PC-9 (cell line): ENCODE data around the gene ZP1. TPM values are rescaled to one million over a fixed set of nuclear protein-coding genes. Genes with fewer than 3 reads are reported as not detected.

Experiments used
- BruUV-seq: library from RNA; stranded (reverse); fragments of 400-500 nt; replicated peaks from 2 replicates; lab custom pipeline; 2021; lab: Mats Ljungman, UMichigan
- CTCF ChIA-PET: fragments of 300-600 bp; sonication (Branson Sonifier 250); formaldehyde crosslinking; loops from one replicate; lab custom pipeline; 2022; ENCODE audit warnings: antibody characterized with exemption; lab: Charles Lee
- POLR2A ChIA-PET: fragments of 300-600 bp; sonication (Branson Sonifier 250); formaldehyde crosslinking; loops from one replicate; lab custom pipeline; 2022; ENCODE audit warnings: antibody characterized with exemption; ENCODE audit not compliant: unreplicated experiment; lab: Charles Lee
- DNase-seq, 2 experiments: peaks; one replicate each; pipeline versions ENCODE4 v3.0.0 to v3.0.0-alpha.2; 2015 to 2022; ENCODE audit warnings: mixed read lengths in 1 of 2
- H2AFZ ChIP-seq: fragments of 200-600 bp; sonication (generic); 2 replicates; pipeline ENCODE4 v1.8.1; 2017; ENCODE audit warnings: antibody characterized with exemption
- H3F3A ChIP-seq: fragments of 200-600 bp; sonication (generic); 2 replicates; pipeline ENCODE4 v1.8.1; 2017; ENCODE audit warnings: antibody characterized with exemption, mild to moderate bottlenecking, low read depth; ENCODE audit not compliant: insufficient read depth
- H3K27ac ChIP-seq: fragments of 200-600 bp; sonication (generic); 2 replicates; pipeline ENCODE4 v1.6.1; 2016; ENCODE audit warnings: mixed run types
- H3K27me3 ChIP-seq: fragments of 200-600 bp; sonication (generic); 2 replicates; pipeline ENCODE4 v1.6.1; 2016; ENCODE audit warnings: low read depth, mixed run types; ENCODE audit not compliant: insufficient read depth
- H3K36me3 ChIP-seq: fragments of 200-600 bp; sonication (generic); 2 replicates; pipeline ENCODE4 v1.6.1; 2016; ENCODE audit warnings: low read depth, mixed run types
- H3K4me1 ChIP-seq: fragments of 200-600 bp; sonication (generic); replicated peaks from 2 replicates; pipeline ENCODE4 v1.6.1; 2016; ENCODE audit warnings: mixed run types; ENCODE audit not compliant: insufficient read depth
- H3K4me2 ChIP-seq: fragments of 200-600 bp; sonication (generic); 2 replicates; pipeline ENCODE4 v1.6.1; 2017; ENCODE audit warnings: mixed run types
- H3K4me3 ChIP-seq: fragments of 200-600 bp; sonication (generic); 2 replicates; pipeline ENCODE4 v1.6.1; 2016; ENCODE audit warnings: mixed run types
- H3K79me2 ChIP-seq: fragments of 200-600 bp; sonication (generic); 2 replicates; pipeline ENCODE4 v1.6.1; 2017; ENCODE audit warnings: low read depth, mixed run types
- H3K9me2 ChIP-seq: fragments of 200-600 bp; sonication (generic); 2 replicates; pipeline ENCODE4 v1.8.1; 2017; ENCODE audit warnings: mild to moderate bottlenecking; ENCODE audit not compliant: insufficient read depth
- H3K9me3 ChIP-seq: fragments of 200-600 bp; sonication (generic); 2 replicates; pipeline ENCODE4 v1.8.1; 2016; ENCODE audit warnings: low read depth; ENCODE audit not compliant: insufficient read depth
- H4K20me1 ChIP-seq: fragments of 200-600 bp; sonication (generic); 2 replicates; pipeline ENCODE4 v1.8.1; 2017; ENCODE audit not compliant: insufficient read depth
- EZH2 ChIP-seq: fragments of 200-600 bp; sonication (generic); IDR thresholded peaks from 2 replicates; pipeline ENCODE4 v1.8.0; 2017; ENCODE audit warnings: antibody characterized with exemption, low read depth
- intact Hi-C: fragments of 100-400 bp; cut with micrococcal nuclease; formaldehyde crosslinking; loops from one replicate; pipeline ENCODE4 v1.10.0; 2022; ENCODE audit not compliant: unreplicated experiment
- total RNA-seq: library from RNA; stranded (reverse); gene quantifications from 2 replicates; pipeline ENCODE4 v1.2.3, GENCODE V29; 2021
- TF ChIP-seq, protein P1 (sequence below): fragments of 200-600 bp; sonication (generic); conservative IDR thresholded peaks from 2 replicates; pipeline ENCODE4 v1.6.1; 2017; ENCODE audit warnings: mixed run types, antibody characterized with exemption, mild to moderate bottlenecking, moderate library complexity

Gene ZP1
- total RNA-seq, 1 experiment from 2014 or later: not detected

DNA sequence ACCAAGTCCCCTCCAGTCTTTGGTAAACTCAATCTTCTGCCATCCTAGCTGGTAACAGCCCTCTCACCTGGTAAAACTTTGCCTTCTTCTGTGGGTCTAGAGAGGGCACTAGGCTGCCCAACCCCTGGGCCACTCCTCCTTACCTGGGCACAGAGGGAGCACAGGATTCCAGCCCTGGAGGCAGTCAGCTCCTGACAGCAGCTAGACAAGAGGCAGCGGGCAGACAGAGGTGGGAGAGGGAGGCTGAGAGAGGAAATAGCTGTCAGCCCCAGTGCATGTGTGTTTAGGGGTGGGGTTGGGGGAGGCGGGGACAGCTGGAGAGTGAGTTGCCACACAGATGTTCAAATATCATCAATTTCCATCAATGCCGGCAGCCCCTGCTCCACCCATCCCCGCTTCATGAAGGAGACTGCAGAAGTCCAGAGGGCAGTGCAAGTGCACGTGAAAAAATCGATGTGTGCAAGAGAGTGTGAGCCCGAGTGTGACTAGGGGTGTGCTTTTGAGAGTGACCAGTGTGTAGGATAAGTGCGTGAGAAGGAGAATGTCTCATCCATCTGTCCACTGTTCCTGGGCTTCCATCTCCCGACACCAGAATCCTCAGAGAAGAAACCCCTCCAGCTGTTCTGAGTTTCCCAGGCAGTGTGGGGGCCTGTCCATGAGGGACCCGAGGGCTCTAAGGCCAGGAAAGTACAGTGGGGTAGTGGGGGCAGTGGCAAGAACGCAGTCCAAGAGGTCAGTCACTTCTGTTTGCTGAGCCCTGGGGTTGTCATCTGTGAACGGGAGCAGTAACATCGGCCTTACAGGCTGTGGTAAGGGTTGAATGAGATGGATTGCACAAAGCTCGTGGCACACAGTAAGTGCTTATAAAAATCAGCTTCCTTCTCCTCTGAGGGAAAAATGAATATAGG lies 11.4 kb upstream of the ZP1 start, which contains the start of gene PTGDR2:
TSS of gene PTGDR2 (minus strand) at position 225 of the 908 bp plus-strand sequence. CDS start 2,228 bp downstream, outside the sequence.
- H2AFZ ChIP-seq: no peak within 1 kb of the TSS
- no peaks in the 10 kb centered on the region for H3K9me2 ChIP-seq
- no peak within 1 kb of the TSS for H3K4me2 ChIP-seq
- TF ChIP-seq EZH2: no peak
- TF ChIP-seq, protein P1, sequence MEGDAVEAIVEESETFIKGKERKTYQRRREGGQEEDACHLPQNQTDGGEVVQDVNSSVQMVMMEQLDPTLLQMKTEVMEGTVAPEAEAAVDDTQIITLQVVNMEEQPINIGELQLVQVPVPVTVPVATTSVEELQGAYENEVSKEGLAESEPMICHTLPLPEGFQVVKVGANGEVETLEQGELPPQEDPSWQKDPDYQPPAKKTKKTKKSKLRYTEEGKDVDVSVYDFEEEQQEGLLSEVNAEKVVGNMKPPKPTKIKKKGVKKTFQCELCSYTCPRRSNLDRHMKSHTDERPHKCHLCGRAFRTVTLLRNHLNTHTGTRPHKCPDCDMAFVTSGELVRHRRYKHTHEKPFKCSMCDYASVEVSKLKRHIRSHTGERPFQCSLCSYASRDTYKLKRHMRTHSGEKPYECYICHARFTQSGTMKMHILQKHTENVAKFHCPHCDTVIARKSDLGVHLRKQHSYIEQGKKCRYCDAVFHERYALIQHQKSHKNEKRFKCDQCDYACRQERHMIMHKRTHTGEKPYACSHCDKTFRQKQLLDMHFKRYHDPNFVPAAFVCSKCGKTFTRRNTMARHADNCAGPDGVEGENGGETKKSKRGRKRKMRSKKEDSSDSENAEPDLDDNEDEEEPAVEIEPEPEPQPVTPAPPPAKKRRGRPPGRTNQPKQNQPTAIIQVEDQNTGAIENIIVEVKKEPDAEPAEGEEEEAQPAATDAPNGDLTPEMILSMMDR: no peak
- H3K27ac ChIP-seq: no peak within 1 kb of the TSS
- no peaks in the 10 kb centered on the region for H4K20me1 ChIP-seq
- 0 out of 2 replicates have a peak, but pooled peaks cover 9% of the 10 kb centered on the region for H3K36me3 ChIP-seq
- no peaks in the 10 kb centered on the region for H3F3A ChIP-seq
- H3K27me3 ChIP-seq: no peaks in the 10 kb centered on the region
- intact Hi-C loops: no loop called here
- H3K79me2 ChIP-seq: no peaks in the 10 kb centered on the region
- no peak for DNase-seq
- BruUV-seq: no TSS peak
- ChIA-PET CTCF (no interaction called here), POLR2A (no interaction called here)
- H3K9me3 ChIP-seq: no peaks in the 10 kb centered on the region
- H3K4me1 ChIP-seq: no peaks in the 10 kb centered on the region
- no peak within 1 kb of the TSS for H3K4me3 ChIP-seq

DNA sequence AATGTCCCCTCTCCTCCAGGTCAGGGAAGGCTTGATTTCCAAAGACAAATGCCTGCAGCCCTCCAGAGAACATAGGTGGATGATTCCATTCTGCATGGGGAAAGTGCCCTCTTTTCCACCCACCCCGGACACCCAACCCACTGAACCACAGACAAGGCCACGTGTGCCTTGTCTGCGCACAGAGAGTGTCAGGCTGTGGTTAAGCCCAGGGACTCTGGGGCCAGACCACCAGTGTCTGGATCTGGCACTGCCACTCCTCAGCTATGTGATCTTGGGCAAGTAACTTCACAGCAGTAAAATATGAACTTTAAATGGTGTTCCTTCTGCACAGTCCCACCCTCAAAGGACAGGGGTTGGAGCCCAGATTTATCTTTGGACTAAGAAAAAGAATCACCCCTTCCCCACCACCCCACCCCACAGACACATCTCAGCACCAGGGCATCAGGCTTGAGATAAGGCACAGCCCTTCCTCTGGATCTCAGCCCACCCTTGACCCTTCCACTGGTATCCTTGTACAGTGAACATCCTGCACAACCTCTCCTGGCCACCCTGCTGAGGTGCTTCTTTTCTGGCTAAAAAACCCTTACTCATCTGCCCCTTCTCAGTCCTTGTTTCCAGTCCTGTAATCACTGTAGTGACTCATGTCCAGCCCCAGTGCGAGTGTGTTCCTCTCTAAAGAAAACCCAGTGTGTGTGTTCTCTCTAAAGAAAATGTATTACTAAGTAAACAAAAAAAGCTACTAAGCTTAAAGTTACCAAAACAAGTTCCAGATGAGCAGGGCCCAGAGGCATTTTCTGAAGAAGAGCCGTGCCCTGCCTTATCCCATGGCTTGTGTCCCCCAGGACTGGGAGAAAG lies 9.7 kb upstream of the ZP1 start:
- no TSS peak for BruUV-seq
- Histone ChIP-seq H3K9me3 (no peaks in the 10 kb centered on the region), H3K9me2 (no peaks in the 10 kb centered on the region), H4K20me1 (no peaks in the 10 kb centered on the region), H3K27me3 (no peaks in the 10 kb centered on the region), H3K4me3 (no peak overlapping the region), H3K27ac (no peak overlapping the region), H3F3A (no peaks in the 10 kb centered on the region), H3K36me3 (no peaks in the 10 kb centered on the region), H2AFZ (no peak overlapping the region), H3K79me2 (no peaks in the 10 kb centered on the region), H3K4me2 (no peak overlapping the region), H3K4me1 (no peaks in the 10 kb centered on the region)
- no peak for TF ChIP-seq EZH2
- TF ChIP-seq, protein P1: no peak
- ChIA-PET CTCF (interaction anchor here (0.6 kb wide), 1 partner anchor 42 kb away, joined by 3 read pairs; no protein-coding TSS in a partner anchor), POLR2A (no interaction called here)
- intact Hi-C loops: no loop called here
- DNase-seq: peak in 1 of 2 experiments; percentile 32

DNA sequence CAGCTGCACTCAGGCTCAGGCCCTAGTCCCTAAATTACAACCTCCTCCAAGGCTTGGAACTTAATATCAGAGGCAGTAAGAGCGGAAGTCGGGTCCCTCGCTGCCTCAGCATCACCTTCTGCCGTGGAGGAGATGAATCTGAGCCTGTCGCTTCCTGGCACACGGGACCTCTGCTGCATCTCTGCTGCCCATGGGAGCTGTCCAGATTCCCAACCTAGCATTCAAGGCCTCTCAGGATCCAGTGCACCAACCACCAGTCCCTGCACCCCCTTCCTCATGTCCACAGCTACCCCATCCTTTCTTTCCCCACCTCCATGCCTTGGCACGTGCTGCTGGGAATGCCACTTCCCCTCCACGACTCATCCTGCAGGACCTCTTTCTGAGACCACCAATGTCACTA lies 9.1 kb upstream of the ZP1 start:
- Histone ChIP-seq H3K4me2 (no peak overlapping the region), H3K4me3 (no peak overlapping the region), H3K79me2 (no peaks in the 10 kb centered on the region), H3F3A (no peaks in the 10 kb centered on the region), H3K9me3 (no peaks in the 10 kb centered on the region), H3K4me1 (no peaks in the 10 kb centered on the region), H2AFZ (no peak overlapping the region), H3K27ac (no peak overlapping the region), H4K20me1 (no peaks in the 10 kb centered on the region), H3K27me3 (peaks cover 5% of the 10 kb centered on the region; the same call in 1 of the 2 replicates), H3K36me3 (no peaks in the 10 kb centered on the region), H3K9me2 (no peaks in the 10 kb centered on the region)
- intact Hi-C loops: no loop called here
- TF ChIP-seq, protein P1: no peak
- TF ChIP-seq EZH2: no peak
- ChIA-PET POLR2A (no interaction called here), CTCF (interaction anchor here (0.6 kb wide), 1 partner anchor 41 kb away, joined by 3 read pairs; no protein-coding TSS in a partner anchor)
- no peak for DNase-seq
- no TSS peak for BruUV-seq
